HepG2 (cell line): ENCODE measurements around the gene BLOC1S4. TPM values are rescaled to one million over a fixed set of nuclear protein-coding genes. Genes with fewer than 3 reads are reported as not detected.

Experiments used
- ATF1 ChIP-seq: IDR thresholded peaks from 2 replicates; pipeline ENCODE4 v1.6.1; 2016; ENCODE audit warnings: mild to moderate bottlenecking, control low read depth
- BORCS8-MEF2B ChIP-seq: sonication (generic); formaldehyde crosslinking; IDR thresholded peaks from 2 replicates; pipeline ENCODE4 v1.8.0; 2022; ENCODE audit warnings: mild to moderate bottlenecking, missing genetic modification reagents
- CENPX ChIP-seq: sonication (generic); formaldehyde crosslinking; IDR thresholded peaks from 2 replicates; pipeline ENCODE4 v1.9.0; 2021; ENCODE audit warnings: mild to moderate bottlenecking, missing genetic modification reagents, moderate library complexity
- HMGA1 ChIP-seq: sonication (generic); formaldehyde crosslinking; conservative IDR thresholded peaks from 2 replicates; pipeline ENCODE4 v1.4.0; 2020; ENCODE audit warnings: missing genetic modification reagents
- MIER3 ChIP-seq: IDR thresholded peaks from 2 replicates; pipeline ENCODE4 v1.6.1; 2016; ENCODE audit warnings: missing compliant biosample characterization, borderline replicate concordance
- MTF1 ChIP-seq: sonication (generic); formaldehyde crosslinking; IDR thresholded peaks from 2 replicates; pipeline ENCODE4 v1.5.0; 2020; ENCODE audit warnings: missing genetic modification reagents
- NBN ChIP-seq: fragments of 450-650 bp; conservative IDR thresholded peaks from 2 replicates; pipeline ENCODE4 v1.6.1; 2017
- PAWR ChIP-seq: sonication (generic); formaldehyde crosslinking; IDR thresholded peaks from 2 replicates; pipeline ENCODE4 v1.4.0; 2020; ENCODE audit warnings: missing genetic modification reagents, mild to moderate bottlenecking, borderline replicate concordance
- PHB2 ChIP-seq: fragments of 450-650 bp; IDR thresholded peaks from 2 replicates; pipeline ENCODE4 v1.6.1; 2018; ENCODE audit not compliant: partially characterized antibody
- POLR2AphosphoS2 ChIP-seq: IDR thresholded peaks from 2 replicates; pipeline ENCODE4 v1.6.1; 2011; ENCODE audit warnings: low read depth, low read length, improper control_type of control experiment
- RARA ChIP-seq: IDR thresholded peaks from 2 replicates; pipeline ENCODE4 v1.6.1; 2016; ENCODE audit warnings: missing genetic modification reagents, missing compliant biosample characterization
- RBAK ChIP-seq: sonication (generic); formaldehyde crosslinking; IDR thresholded peaks from 2 replicates; pipeline ENCODE4 v1.5.1; 2020; ENCODE audit warnings: mild to moderate bottlenecking, missing genetic modification reagents
- SCMH1 ChIP-seq: sonication (generic); formaldehyde crosslinking; IDR thresholded peaks from 2 replicates; pipeline ENCODE4 v1.9.0; 2021; ENCODE audit warnings: missing genetic modification reagents, mild to moderate bottlenecking, borderline replicate concordance
- SP140L ChIP-seq: sonication (generic); formaldehyde crosslinking; IDR thresholded peaks from 2 replicates; pipeline ENCODE4 v1.4.0; 2020; ENCODE audit warnings: missing genetic modification reagents, borderline replicate concordance
- STAG1 ChIP-seq: sonication (generic); formaldehyde crosslinking; IDR thresholded peaks from 2 replicates; pipeline ENCODE4 v1.4.0; 2020; ENCODE audit warnings: missing genetic modification reagents
- TEAD3 ChIP-seq: optimal IDR thresholded peaks from 2 replicates; pipeline ENCODE3; 2016; ENCODE audit warnings: borderline replicate concordance
- ZBTB26 ChIP-seq: IDR thresholded peaks from 2 replicates; pipeline ENCODE4 v1.6.1; 2016; ENCODE audit warnings: missing compliant biosample characterization, missing genetic modification reagents, borderline replicate concordance
- ZBTB3 ChIP-seq: sonication (generic); formaldehyde crosslinking; IDR thresholded peaks from 2 replicates; pipeline ENCODE4 v1.4.0; 2020; ENCODE audit warnings: low read depth, mild to moderate bottlenecking, moderate library complexity, missing genetic modification reagents, borderline replicate concordance
- ZBTB37 ChIP-seq: sonication (generic); formaldehyde crosslinking; IDR thresholded peaks from 2 replicates; pipeline ENCODE4 v1.4.0; 2020; ENCODE audit warnings: mild to moderate bottlenecking, missing genetic modification reagents
- ZBTB7B ChIP-seq: sonication (generic); formaldehyde crosslinking; IDR thresholded peaks from 2 replicates; pipeline ENCODE4 v1.4.0; 2020; ENCODE audit warnings: missing genetic modification reagents
- ZNF10 ChIP-seq: sonication (generic); formaldehyde crosslinking; IDR thresholded peaks from 2 replicates; pipeline ENCODE4 v1.4.0; 2020; ENCODE audit warnings: mild to moderate bottlenecking, low read depth, missing genetic modification reagents, borderline replicate concordance
- ZNF124 ChIP-seq: sonication (generic); formaldehyde crosslinking; IDR thresholded peaks from 2 replicates; pipeline ENCODE4 v1.4.0; 2020; ENCODE audit warnings: missing genetic modification reagents
- ZNF230 ChIP-seq: sonication (generic); formaldehyde crosslinking; IDR thresholded peaks from 2 replicates; pipeline ENCODE4 v1.4.0; 2020; ENCODE audit warnings: mild to moderate bottlenecking, missing genetic modification reagents
- ZNF263 ChIP-seq: sonication (generic); formaldehyde crosslinking; IDR thresholded peaks from 2 replicates; pipeline ENCODE4 v1.4.0; 2020; ENCODE audit warnings: missing genetic modification reagents
- ZNF570 ChIP-seq: sonication (generic); formaldehyde crosslinking; IDR thresholded peaks from 2 replicates; pipeline ENCODE4 v1.4.0; 2020; ENCODE audit warnings: mild to moderate bottlenecking, missing genetic modification reagents, borderline replicate concordance
- ZNF766 ChIP-seq: sonication (generic); formaldehyde crosslinking; IDR thresholded peaks from 2 replicates; pipeline ENCODE4 v1.5.0; 2020; ENCODE audit warnings: missing genetic modification reagents, borderline replicate concordance
- polyA plus RNA-seq, 8 experiments: library from polyadenylated mRNA; depleted of rRNA in 3 of 8; stranded (reverse) in 7 of 8; unstranded in 1 of 8; fragments of >200 nt; fragmentation: Illumina TruSeq in 4 of 8; extraction: Trizol in 4 of 8; gene quantifications; 2 replicates each; pipeline versions ENCODE4 v1.2.1 to v1.2.3, GENCODE V29; 2011 to 2016; ENCODE audit warnings: low read depth in 4 of 8, missing spikeins in 1 of 8, mixed read lengths in 1 of 8; ENCODE audit not compliant: insufficient read depth in 1 of 8
- total RNA-seq, 5 experiments: library from RNA; depleted of rRNA; stranded (reverse); fragments of >200 nt; fragmentation: Illumina TruSeq; extraction: Trizol; gene quantifications; 2 replicates each; pipeline ENCODE4 v1.2.3, GENCODE V29; 2016; ENCODE audit warnings: low read depth in 1 of 5
- TF ChIP-seq, protein P1 (sequence below): sonication (generic); formaldehyde crosslinking; IDR thresholded peaks from 2 replicates; pipeline ENCODE4 v1.4.0; 2020; ENCODE audit warnings: low read depth, missing genetic modification reagents

Gene BLOC1S4
- total and polyA plus RNA-seq, 2 of the 13 experiments (the other 11 are each of a cell fraction or from before 2014, with no cell fraction given), result 15.5 to 20.9 TPM

GRCh38 chr4:6688879-6689505 lies 27.0 kb upstream of the BLOC1S4 start (continued):
- TF ChIP-seq ZBTB26 (CRISPR knock-in tag) (no peak; the same call in 1 of the 2 replicates), MTF1 (no peak), CENPX (CRISPR knock-in tag) (no peak), POLR2AphosphoS2 (no peak), ZNF10 (CRISPR knock-in tag) (no peak), ZNF263 (CRISPR knock-in tag) (no peak; the same call in 1 of the 2 replicates), SP140L (CRISPR knock-in tag) (no peak), PAWR (CRISPR knock-in tag) (no peak), HMGA1 (CRISPR knock-in tag) (no peak), ZBTB37 (no peak), ZNF230 (CRISPR knock-in tag) (no peak), ZNF570 (no peak), PHB2 (no peak), ZNF766 (CRISPR knock-in tag) (no peak), ZNF124 (CRISPR knock-in tag) (no peak), BORCS8-MEF2B (CRISPR knock-in tag) (no peak), ATF1 (CRISPR knock-in tag) (no peak), STAG1 (no peak; the same call in 1 of the 2 replicates), TEAD3 (CRISPR knock-in tag) (peak; percentile 2), NBN (no peak), MIER3 (no peak), RBAK (CRISPR knock-in tag) (no peak), ZBTB3 (CRISPR knock-in tag) (no peak), SCMH1 (CRISPR knock-in tag) (no peak), RARA (CRISPR knock-in tag) (peak; percentile 71), ZBTB7B (CRISPR knock-in tag) (peak; percentile 27)
- TF ChIP-seq, protein P1, sequence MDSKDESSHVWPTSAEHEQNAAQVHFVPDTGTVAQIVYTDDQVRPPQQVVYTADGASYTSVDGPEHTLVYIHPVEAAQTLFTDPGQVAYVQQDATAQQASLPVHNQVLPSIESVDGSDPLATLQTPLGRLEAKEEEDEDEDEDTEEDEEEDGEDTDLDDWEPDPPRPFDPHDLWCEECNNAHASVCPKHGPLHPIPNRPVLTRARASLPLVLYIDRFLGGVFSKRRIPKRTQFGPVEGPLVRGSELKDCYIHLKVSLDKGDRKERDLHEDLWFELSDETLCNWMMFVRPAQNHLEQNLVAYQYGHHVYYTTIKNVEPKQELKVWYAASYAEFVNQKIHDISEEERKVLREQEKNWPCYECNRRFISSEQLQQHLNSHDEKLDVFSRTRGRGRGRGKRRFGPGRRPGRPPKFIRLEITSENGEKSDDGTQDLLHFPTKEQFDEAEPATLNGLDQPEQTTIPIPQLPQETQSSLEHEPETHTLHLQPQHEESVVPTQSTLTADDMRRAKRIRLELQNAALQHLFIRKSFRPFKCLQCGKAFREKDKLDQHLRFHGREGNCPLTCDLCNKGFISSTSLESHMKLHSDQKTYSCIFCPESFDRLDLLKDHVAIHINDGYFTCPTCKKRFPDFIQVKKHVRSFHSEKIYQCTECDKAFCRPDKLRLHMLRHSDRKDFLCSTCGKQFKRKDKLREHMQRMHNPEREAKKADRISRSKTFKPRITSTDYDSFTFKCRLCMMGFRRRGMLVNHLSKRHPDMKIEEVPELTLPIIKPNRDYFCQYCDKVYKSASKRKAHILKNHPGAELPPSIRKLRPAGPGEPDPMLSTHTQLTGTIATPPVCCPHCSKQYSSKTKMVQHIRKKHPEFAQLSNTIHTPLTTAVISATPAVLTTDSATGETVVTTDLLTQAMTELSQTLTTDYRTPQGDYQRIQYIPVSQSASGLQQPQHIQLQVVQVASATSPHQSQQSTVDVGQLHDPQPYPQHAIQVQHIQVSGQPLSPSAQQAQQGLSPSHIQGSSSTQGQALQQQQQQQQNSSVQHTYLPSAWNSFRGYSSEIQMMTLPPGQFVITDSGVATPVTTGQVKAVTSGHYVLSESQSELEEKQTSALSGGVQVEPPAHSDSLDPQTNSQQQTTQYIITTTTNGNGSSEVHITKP (CRISPR knock-in tag), result no peak
